Trophoblast cell (in vitro differentiated cells and primary cell): ENCODE measurements around the gene CNNM4.
A peak's percentile ranks its signal among the peaks of the same experiment; 100 is the strongest.
"Not testable (repeated sequence)": the region's sequence is repeated elsewhere in the genome, so short reads cannot be mapped to it uniquely, and the experiment has no call there.

Experiments used
- DNase-seq, 2 donors: peaks; one replicate each; pipeline ENCODE4 v3.0.0-alpha.2; 2016
- H2AFZ ChIP-seq: 2 replicates; pipeline ENCODE4 v1.6.1; 2013; ENCODE audit warnings: low read length, moderate library complexity, mild to moderate bottlenecking; ENCODE audit not compliant: insufficient read depth, poor library complexity
- H2AK5ac ChIP-seq: 2 replicates; pipeline ENCODE4 v1.6.1; 2013; ENCODE audit warnings: mild to moderate bottlenecking, low read length
- H2BK120ac ChIP-seq: 2 replicates; pipeline ENCODE4 v1.6.1; 2013; ENCODE audit warnings: low read length, mild to moderate bottlenecking, moderate library complexity; ENCODE audit not compliant: insufficient read depth, poor library complexity
- H2BK12ac ChIP-seq: 2 replicates; pipeline ENCODE4 v1.6.1; 2013; ENCODE audit warnings: mild to moderate bottlenecking, low read length, moderate library complexity
- H2BK5ac ChIP-seq: 2 replicates; pipeline ENCODE4 v1.6.1; 2013; ENCODE audit warnings: low read length, low read depth, moderate library complexity, mild to moderate bottlenecking; ENCODE audit not compliant: poor library complexity
- H3K14ac ChIP-seq: 2 replicates; pipeline ENCODE4 v1.6.1; 2013; ENCODE audit warnings: mild to moderate bottlenecking, low read length
- H3K18ac ChIP-seq: 2 replicates; pipeline ENCODE4 v1.6.1; 2013; ENCODE audit warnings: mild to moderate bottlenecking, low read length
- H3K23ac ChIP-seq: 2 replicates; pipeline ENCODE4 v1.6.1; 2013; ENCODE audit warnings: low read length
- H3K27ac ChIP-seq: 2 replicates; pipeline ENCODE4 v1.5.1; 2013; ENCODE audit warnings: low read depth, mild to moderate bottlenecking, inconsistent platforms, low read length, moderate library complexity
- H3K27me3 ChIP-seq: 2 replicates; pipeline ENCODE4 v1.6.1; 2013; ENCODE audit warnings: inconsistent platforms, mild to moderate bottlenecking, low read length, moderate library complexity; ENCODE audit not compliant: insufficient read depth
- H3K36me3 ChIP-seq, 2 experiments: 1 replicate in 1 of 2; 2 replicates in 1 of 2; pipeline ENCODE4 v1.6.1; 2013; ENCODE audit warnings: low read length in 2 of 2, mild to moderate bottlenecking in 2 of 2, moderate library complexity in 1 of 2; ENCODE audit not compliant: insufficient read depth in 2 of 2, control insufficient read depth in 1 of 2
- H3K4ac ChIP-seq: 2 replicates; pipeline ENCODE4 v1.6.1; 2013; ENCODE audit warnings: low read depth, mild to moderate bottlenecking, low read length, moderate library complexity
- H3K4me1 ChIP-seq, 2 experiments: 1 replicate in 1 of 2; 2 replicates in 1 of 2; pipeline ENCODE4 v1.6.1; 2013; ENCODE audit warnings: low read length in 2 of 2, mild to moderate bottlenecking in 2 of 2, moderate library complexity in 1 of 2; ENCODE audit not compliant: insufficient read depth in 2 of 2, control insufficient read depth in 1 of 2
- H3K4me2 ChIP-seq: 2 replicates; pipeline ENCODE4 v1.6.1; 2013; ENCODE audit warnings: inconsistent platforms, mild to moderate bottlenecking, low read length, moderate library complexity
- H3K4me3 ChIP-seq: 2 replicates; pipeline ENCODE4 v1.5.1; 2013; ENCODE audit warnings: mild to moderate bottlenecking, low read depth, low read length, inconsistent platforms
- H3K79me1 ChIP-seq: one replicate; pipeline ENCODE4 v1.6.1; 2013; ENCODE audit warnings: low read length
- H3K79me2 ChIP-seq: 2 replicates; pipeline ENCODE4 v1.6.1; 2013; ENCODE audit warnings: low read length, mild to moderate bottlenecking; ENCODE audit not compliant: control insufficient read depth, insufficient read depth, poor library complexity
- H3K9ac ChIP-seq: 2 replicates; pipeline ENCODE4 v1.6.1; 2013; ENCODE audit warnings: mild to moderate bottlenecking, low read length
- H3K9me3 ChIP-seq: 2 replicates; pipeline ENCODE4 v1.6.1; 2013; ENCODE audit warnings: low read depth, mild to moderate bottlenecking, control low read depth, inconsistent platforms, low read length; ENCODE audit not compliant: insufficient read depth
- H4K12ac ChIP-seq: 2 replicates; pipeline ENCODE4 v1.6.1; 2013; ENCODE audit warnings: low read depth, mild to moderate bottlenecking, low read length, moderate library complexity
- H4K8ac ChIP-seq: 2 replicates; pipeline ENCODE4 v1.6.1; 2013; ENCODE audit warnings: low read depth, mild to moderate bottlenecking, low read length, moderate library complexity
- H4K91ac ChIP-seq: one replicate; pipeline ENCODE4 v1.6.1; 2013; ENCODE audit warnings: low read depth, mild to moderate bottlenecking, low read length, moderate library complexity
- WGBS: extraction: QIAGEN DNeasy Blood & Tissue Kit; methylation state at CpG from one replicate; pipeline ENCODE4 v1.1.7; 2013; ENCODE audit warnings: missing lambda C conversion rate; ENCODE audit not compliant: insufficient read length, insufficient coverage; ENCODE audit errors: extremely low coverage; 5-methylcytosine and 5-hydroxymethylcytosine counted together

CNNM4 gene

GRCh38 chr2:96796497-96796896, 35.8 kb downstream of the CNNM4 start:
- not testable (repeated sequence) for H3K9ac ChIP-seq, H4K91ac ChIP-seq, H3K27me3 ChIP-seq, H4K12ac ChIP-seq, H3K79me2 ChIP-seq, H3K23ac ChIP-seq, H3K9me3 ChIP-seq, H4K8ac ChIP-seq, H3K4ac ChIP-seq, H2BK12ac ChIP-seq, H2BK5ac ChIP-seq, H2AFZ ChIP-seq, H3K79me1 ChIP-seq, H3K18ac ChIP-seq, H2BK120ac ChIP-seq, H3K4me2 ChIP-seq, H3K27ac ChIP-seq, DNase-seq, H3K4me3 ChIP-seq, H2AK5ac ChIP-seq, H3K4me1 ChIP-seq, H3K14ac ChIP-seq
- H3K36me3 ChIP-seq = peaks cover 11 to 23% of the 10 kb centered on the region in 2 experiments
- WGBS = no CpG with 5 or more reads among the region's 6 CpGs

GRCh38 chr2:96797066-96797625, 36.4 kb downstream of the CNNM4 start:
- no peak overlapping the region for H2BK12ac ChIP-seq
- peaks cover 17 to 26% of the 10 kb centered on the region in 2 experiments for H3K36me3 ChIP-seq
- DNase-seq = no peak
- no peak overlapping the region for H3K23ac ChIP-seq
- no peaks in the 10 kb centered on the region for H3K79me2 ChIP-seq
- H4K91ac ChIP-seq = peak overlapping the region; percentile 65
- H3K4me1 ChIP-seq = peaks cover 3 to 4% of the 10 kb centered on the region in 2 experiments
- H3K18ac ChIP-seq = no peak overlapping the region
- no peak overlapping the region for H4K8ac ChIP-seq
- no peak overlapping the region for H4K12ac ChIP-seq
- H2BK5ac ChIP-seq = no peak overlapping the region
- WGBS = no CpG with 5 or more reads among the region's 23 CpGs
- H3K4me3 ChIP-seq = no peak overlapping the region
- peaks cover 1% of the 10 kb centered on the region for H3K9me3 ChIP-seq
- H2AK5ac ChIP-seq = no peak overlapping the region
- no peak overlapping the region for H3K4me2 ChIP-seq
- no peak overlapping the region for H3K9ac ChIP-seq
- peak overlapping the region; percentile 26 for H2BK120ac ChIP-seq
- H3K27me3 ChIP-seq = no peaks in the 10 kb centered on the region
- H3K14ac ChIP-seq = no peak overlapping the region
- no peak overlapping the region for H3K4ac ChIP-seq
- H2AFZ ChIP-seq = no peak overlapping the region
- H3K79me1 ChIP-seq = peaks cover 3% of the 10 kb centered on the region
- H3K27ac ChIP-seq = no peak overlapping the region

GRCh38 chr2:96798733-96799622, 38.3 kb downstream of the CNNM4 start:
- no peak overlapping the region for H3K14ac ChIP-seq
- H4K91ac ChIP-seq = no peak overlapping the region
- no CpG with 5 or more reads among the region's 23 CpGs for WGBS
- peaks cover 3% of the 10 kb centered on the region for H3K79me1 ChIP-seq
- no peak overlapping the region for H3K4me2 ChIP-seq
- peaks cover 3 to 4% of the 10 kb centered on the region in 2 experiments for H3K4me1 ChIP-seq
- no peak overlapping the region for H2AFZ ChIP-seq
- DNase-seq = no peak
- no peak overlapping the region for H3K4me3 ChIP-seq
- no peak overlapping the region for H2BK120ac ChIP-seq
- no peak overlapping the region for H3K4ac ChIP-seq
- peaks cover 20 to 27% of the 10 kb centered on the region in 2 experiments for H3K36me3 ChIP-seq
- H4K12ac ChIP-seq = no peak overlapping the region
- no peaks in the 10 kb centered on the region for H3K79me2 ChIP-seq
- H4K8ac ChIP-seq = no peak overlapping the region
- no peaks in the 10 kb centered on the region for H3K27me3 ChIP-seq
- no peak overlapping the region for H3K18ac ChIP-seq
- H3K9ac ChIP-seq = no peak overlapping the region
- H2AK5ac ChIP-seq = no peak overlapping the region
- H2BK5ac ChIP-seq = no peak overlapping the region
- H2BK12ac ChIP-seq = peak overlapping the region; percentile 37
- peaks cover 1% of the 10 kb centered on the region for H3K9me3 ChIP-seq
- H3K23ac ChIP-seq = no peak overlapping the region
- H3K27ac ChIP-seq = no peak overlapping the region

GRCh38 chr2:96799623-96799935, 38.9 kb downstream of the CNNM4 start:
- H3K18ac ChIP-seq = no peak overlapping the region
- H2BK5ac ChIP-seq = no peak overlapping the region
- peaks cover 3 to 4% of the 10 kb centered on the region in 2 experiments for H3K4me1 ChIP-seq
- no peak overlapping the region for H2BK12ac ChIP-seq
- H3K79me2 ChIP-seq = no peaks in the 10 kb centered on the region
- H3K14ac ChIP-seq = no peak overlapping the region
- no peak overlapping the region for H3K23ac ChIP-seq
- peaks cover 3% of the 10 kb centered on the region for H3K79me1 ChIP-seq
- no peak overlapping the region for H3K4me3 ChIP-seq
- no peak overlapping the region for H4K8ac ChIP-seq
- H3K4ac ChIP-seq = no peak overlapping the region
- H2AFZ ChIP-seq = no peak overlapping the region
- H3K27ac ChIP-seq = no peak overlapping the region
- H3K9ac ChIP-seq = no peak overlapping the region
- no peak overlapping the region for H4K91ac ChIP-seq
- peaks cover 20 to 27% of the 10 kb centered on the region in 2 experiments for H3K36me3 ChIP-seq
- no peak for DNase-seq
- H2AK5ac ChIP-seq = no peak overlapping the region
- H3K4me2 ChIP-seq = no peak overlapping the region
- H3K9me3 ChIP-seq = peaks cover 1% of the 10 kb centered on the region
- WGBS = no CpG with 5 or more reads among the region's 8 CpGs
- no peaks in the 10 kb centered on the region for H3K27me3 ChIP-seq
- no peak overlapping the region for H4K12ac ChIP-seq
- H2BK120ac ChIP-seq = no peak overlapping the region
